Measurements from ENCODE around the gene ZNF646.

- TF ChIP-seq CTCF (IDR thresholded peaks at IDR 0.05; ENCODE audit: poor library complexity, severe bottlenecking) (no peak), EP300 (conservative IDR thresholded peaks at IDR 0.05; ENCODE audit: poor library complexity, severe bottlenecking) (no peak), REST (IDR thresholded peaks at IDR 0.05; ENCODE audit: borderline replicate concordance) (no peak)
These were observed 3.6 kb downstream of the ZNF646 start for GRCh38 chr16:31077592-31078396.
